GM15510 (cell line): Measurements from ENCODE around the gene INHBC.

Experiments
- POLR2A ChIP-seq: IDR thresholded peaks from 3 replicates; pipeline ENCODE4 v1.6.1; 2011; ENCODE audit warnings: borderline replicate concordance; ENCODE audit not compliant: insufficient read length; ENCODE audit errors: extremely low read depth

The INHBC gene

GRCh38 chr12:57420482-57420881, 14.1 kb upstream of the INHBC start:
- no peak for TF ChIP-seq POLR2A

- no peak for TF ChIP-seq POLR2A
These were observed 5.6 kb upstream of the INHBC start for GRCh38 chr12:57428965-57429364.

- TF ChIP-seq POLR2A = no peak
These were observed 5.0 kb upstream of the INHBC start for GRCh38 chr12:57429473-57430111.

DNA sequence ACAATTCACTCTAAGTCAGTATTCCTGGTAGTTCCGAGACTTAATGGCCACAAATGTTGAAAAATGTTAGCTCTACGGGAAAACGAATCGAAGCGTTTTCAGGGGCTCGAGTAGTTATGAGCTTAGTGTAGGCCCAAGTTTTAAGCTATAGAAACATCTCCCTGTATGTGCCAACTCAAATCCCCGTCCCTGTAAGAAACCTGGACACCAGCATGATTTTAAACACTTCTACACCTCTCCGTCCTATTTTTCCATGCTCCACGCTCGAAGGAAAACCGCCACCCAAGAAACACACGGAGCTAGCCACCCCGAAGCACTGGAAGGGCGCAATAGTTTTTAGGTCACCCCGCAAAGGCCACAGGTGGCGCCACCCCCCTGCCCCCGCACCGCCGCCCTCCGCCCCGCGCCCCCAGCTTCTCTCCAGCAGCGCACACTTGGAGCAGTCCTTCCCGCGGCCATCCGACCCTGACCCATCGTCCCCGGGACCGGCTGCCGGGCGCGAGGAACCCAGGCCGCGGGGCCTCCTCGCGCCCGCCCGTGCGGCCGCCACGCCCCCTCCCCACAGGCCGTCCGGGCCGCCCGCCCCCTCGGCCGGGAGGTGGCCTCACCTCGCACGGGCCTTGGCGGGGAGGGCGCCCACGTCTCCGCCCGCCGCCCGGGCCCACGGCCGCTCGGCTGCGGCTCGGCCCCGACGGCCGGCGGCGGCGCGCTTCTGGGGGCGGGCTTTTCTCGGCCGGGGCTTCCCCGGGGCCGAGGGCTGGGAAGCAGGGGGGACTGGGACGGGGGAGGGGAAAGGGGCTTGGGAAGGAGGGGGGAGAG, 4.3 kb upstream of the INHBC start:
- no peak for TF ChIP-seq POLR2A

DNA sequence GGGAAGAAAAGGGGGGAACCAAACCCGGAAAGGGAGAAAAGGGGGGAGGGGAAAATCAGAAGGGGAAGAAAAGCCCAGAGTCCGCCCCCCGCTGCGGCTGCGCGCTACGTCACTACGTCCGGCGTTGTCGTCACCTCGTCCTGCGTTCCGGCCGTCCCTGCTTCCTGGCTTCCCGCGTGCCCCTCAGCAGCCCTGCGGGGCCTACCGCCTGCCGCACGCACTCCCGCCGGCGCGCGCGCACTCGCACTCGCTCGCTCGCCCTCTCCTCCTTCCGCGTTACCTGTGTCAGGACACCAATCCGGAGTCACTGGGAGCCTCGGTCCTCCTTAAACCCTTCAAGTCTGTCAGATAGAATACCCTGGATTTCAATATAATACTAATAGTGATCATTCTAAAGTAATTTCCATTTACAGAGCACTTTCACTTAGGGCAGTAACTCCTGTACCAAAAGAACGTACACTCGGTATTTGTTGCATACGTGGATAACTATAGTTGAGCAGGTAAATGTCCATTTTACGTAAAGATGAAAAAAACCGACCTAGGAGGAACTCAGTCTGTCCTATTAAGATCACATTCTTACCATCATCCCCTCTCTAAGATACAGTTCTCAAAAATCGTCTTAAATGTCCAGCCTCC, 3.5 kb upstream of the INHBC start, which contains the start of gene R3HDM2:
TSS of gene R3HDM2 (minus strand) at position 113 of the 636 bp plus-strand sequence. CDS start 120,615 bp downstream, outside the sequence.
- TF ChIP-seq POLR2A = peak; percentile 97

GRCh38 chr12:57431654-57432188, 2.9 kb upstream of the INHBC start:
- TF ChIP-seq POLR2A = no peak

DNA sequence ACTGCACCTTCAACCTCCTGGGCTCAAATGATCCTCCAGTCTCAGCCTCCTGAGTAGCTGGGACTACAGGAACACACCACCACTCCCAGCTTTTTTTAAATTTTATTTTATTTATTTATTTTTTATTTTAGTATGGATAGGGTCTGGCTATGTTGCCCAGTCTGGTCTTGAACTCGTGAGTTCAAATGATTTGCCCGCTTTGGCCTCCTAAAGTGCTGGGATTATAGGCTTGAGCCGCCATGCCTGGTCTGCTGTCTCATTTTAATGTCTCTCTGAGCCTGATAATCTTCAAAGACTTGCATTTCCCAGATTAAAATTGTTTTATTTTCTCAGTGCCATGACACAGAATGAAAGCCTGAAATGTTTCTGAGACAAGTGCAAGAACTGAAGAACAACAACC, 1.2 kb upstream of the INHBC start:
- no peak for TF ChIP-seq POLR2A

DNA sequence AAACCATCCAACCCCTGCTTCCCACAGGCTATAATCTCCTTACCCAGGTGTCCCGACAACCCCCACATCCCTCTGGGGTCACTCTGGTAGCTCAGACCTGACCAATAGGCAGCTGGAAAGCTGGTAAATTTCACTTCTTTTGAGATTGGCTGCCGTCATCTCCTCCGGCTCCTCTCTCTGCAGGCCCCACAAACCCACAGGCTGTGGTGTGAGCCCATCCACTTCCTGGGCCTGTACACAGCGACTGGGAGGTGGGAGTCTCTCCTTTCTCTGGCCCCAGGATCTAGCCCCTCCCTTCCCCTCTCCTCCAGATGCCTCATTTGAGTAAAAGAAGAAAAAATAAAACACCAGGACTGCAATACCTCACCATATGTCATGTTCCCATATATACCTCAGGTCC, 709 bp downstream of the INHBC start:
- no peak for TF ChIP-seq POLR2A

DNA sequence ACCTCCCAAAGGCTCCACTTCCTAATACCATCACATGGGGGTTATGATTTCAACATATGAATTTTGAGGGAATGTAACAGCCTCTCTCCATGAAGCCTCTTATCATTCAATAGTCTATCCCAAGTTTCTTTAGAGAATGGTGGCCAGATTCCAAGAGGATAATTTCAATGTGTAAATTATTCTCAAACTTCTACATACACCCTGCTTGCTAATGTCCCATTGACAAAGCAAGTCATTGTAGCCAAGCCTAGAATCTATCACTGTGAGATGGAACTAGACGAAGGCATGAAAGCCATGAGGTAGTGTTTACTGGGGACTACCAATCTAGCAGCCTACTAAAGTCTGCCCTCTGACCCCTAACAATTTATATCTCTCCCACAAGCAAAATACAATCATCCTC, 3.8 kb downstream of the INHBC start:
- no peak for TF ChIP-seq POLR2A

DNA sequence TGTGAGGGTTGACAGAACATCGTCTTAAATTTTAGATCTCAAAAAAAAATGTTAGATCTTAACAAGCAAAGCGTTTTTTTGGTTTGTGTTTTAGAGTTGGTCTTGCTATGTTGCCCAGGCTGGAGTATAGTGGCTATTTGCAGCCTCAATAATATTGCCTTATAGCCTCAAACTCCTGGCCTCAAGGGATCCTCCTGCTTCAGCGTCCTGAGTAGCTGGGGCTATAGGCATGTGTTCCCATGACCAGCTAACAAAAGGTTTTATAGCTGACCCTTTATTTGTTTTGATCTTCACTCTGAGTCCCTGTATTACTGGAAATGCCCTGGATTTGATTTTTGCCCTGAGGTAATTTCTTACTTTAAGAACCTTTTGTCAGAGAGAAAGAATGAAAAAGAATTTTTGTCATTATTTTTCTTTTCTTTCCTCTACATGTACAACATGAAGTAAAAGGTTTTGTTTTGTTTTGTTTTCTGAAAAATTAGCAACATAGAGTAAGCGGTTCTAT, 5.2 kb downstream of the INHBC start:
- no peak for TF ChIP-seq POLR2A

DNA sequence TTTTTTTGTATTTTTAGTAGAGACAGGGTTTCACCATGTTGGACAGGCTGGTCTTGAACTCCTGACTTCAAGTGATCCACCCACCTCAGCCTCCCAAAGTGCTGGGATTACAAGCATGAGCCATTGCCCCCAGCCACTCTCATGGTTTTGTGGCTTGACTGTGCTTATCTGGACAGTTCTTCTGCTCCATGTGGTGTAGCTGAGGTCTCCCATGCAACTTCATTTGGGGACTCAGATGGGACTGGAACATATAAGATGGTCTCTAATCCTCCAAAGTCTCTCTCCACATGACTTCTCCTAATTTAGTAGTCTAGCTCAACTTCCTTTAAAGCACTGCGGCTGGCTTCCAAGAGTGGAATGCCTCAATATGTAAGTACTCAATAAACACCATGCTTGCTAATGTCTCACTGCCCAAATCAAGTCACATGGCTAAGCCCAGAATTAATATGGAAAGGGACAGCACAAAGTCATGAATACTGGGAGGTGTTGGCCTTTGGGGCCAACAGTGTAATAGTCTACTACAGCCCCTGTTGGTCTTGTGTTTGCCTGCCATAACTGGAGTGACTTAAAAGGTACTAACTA, 7.4 kb downstream of the INHBC start:
- TF ChIP-seq POLR2A = no peak

DNA sequence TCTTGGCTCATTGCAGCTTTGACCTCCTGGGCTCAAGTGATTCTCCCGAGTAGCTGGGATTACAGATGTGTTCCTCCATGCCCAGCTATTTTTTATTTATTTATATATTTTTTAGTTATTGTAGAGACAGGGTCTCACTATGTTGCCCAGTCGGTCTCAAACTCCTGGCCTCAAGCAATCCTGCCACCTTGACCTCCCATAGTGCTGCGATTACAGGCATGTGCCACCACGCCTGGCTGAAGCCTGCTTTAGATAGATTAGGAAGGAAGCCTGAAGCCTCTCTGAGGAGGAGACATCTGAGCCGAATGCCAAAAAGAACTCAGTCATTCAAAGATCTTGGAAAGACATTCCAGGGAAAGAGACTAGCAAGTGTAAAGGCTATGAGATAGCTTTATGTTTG, 10.2 kb downstream of the INHBC start:
- TF ChIP-seq POLR2A = no peak

- no peak for TF ChIP-seq POLR2A
These were observed 11.8 kb downstream of the INHBC start for GRCh38 chr12:57446292-57446960.

DNA sequence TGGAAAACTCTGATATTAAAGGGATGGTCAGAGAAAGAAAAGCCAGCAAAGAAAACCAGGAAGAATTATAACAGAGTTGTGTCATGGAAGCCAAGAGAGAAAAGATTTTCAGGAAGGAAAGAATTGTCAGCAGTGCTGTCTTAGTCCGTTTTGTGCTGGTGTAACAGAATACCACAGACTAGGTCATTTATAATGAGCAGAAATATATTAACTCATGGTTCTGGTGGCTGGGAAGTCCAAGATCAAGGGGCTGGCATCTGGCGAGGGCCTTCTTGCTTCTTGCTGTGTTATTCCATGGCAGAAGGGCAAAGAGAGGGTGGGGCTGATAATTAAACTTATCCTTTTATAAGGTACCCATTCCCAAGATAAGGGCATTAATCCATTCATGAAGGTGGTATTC, 14.1 kb downstream of the INHBC start:
- TF ChIP-seq POLR2A = no peak
